PFSK-1 (cell line): ENCODE measurements around the gene ACTR1A.

ENCODE experiments used
- FOXP2 ChIP-seq: optimal IDR thresholded peaks from 2 replicates; pipeline ENCODE3; 2011; ENCODE audit warnings: borderline replicate concordance, control low read depth, inconsistent platforms; ENCODE audit not compliant: insufficient read depth; ENCODE audit errors: extremely low read length, extremely low read depth
- POLR2AphosphoS5 ChIP-seq: IDR thresholded peaks from 2 replicates; pipeline ENCODE4 v1.6.1; 2012; ENCODE audit warnings: low read depth, mild to moderate bottlenecking, control low read depth, low read length, moderate library complexity
- SIN3A ChIP-seq: IDR thresholded peaks from 2 replicates; pipeline ENCODE4 v1.6.1; 2012; ENCODE audit warnings: mild to moderate bottlenecking, low read length, moderate library complexity, borderline replicate concordance; ENCODE audit not compliant: insufficient read depth
- TAF1 ChIP-seq: IDR thresholded peaks from 2 replicates; pipeline ENCODE4 v1.6.1; 2012; ENCODE audit warnings: low read length, control low read depth, borderline replicate concordance; ENCODE audit not compliant: insufficient read depth
- TF ChIP-seq, protein P1 (sequence below), 2 experiments: IDR thresholded peaks; 2 replicates each; pipeline versions ENCODE4 v1.6.1 to v1.8.0; 2011 to 2012; ENCODE audit warnings: low read depth in 2 of 2, low read length in 2 of 2, control low read depth in 1 of 2, inconsistent platforms in 1 of 2, mild to moderate bottlenecking in 1 of 2, moderate library complexity in 1 of 2; ENCODE audit not compliant: insufficient read depth in 1 of 2

The ACTR1A gene

GRCh38 chr10:102467971-102468438 is 34.5 kb downstream of the ACTR1A start:
- TF ChIP-seq, protein P1, sequence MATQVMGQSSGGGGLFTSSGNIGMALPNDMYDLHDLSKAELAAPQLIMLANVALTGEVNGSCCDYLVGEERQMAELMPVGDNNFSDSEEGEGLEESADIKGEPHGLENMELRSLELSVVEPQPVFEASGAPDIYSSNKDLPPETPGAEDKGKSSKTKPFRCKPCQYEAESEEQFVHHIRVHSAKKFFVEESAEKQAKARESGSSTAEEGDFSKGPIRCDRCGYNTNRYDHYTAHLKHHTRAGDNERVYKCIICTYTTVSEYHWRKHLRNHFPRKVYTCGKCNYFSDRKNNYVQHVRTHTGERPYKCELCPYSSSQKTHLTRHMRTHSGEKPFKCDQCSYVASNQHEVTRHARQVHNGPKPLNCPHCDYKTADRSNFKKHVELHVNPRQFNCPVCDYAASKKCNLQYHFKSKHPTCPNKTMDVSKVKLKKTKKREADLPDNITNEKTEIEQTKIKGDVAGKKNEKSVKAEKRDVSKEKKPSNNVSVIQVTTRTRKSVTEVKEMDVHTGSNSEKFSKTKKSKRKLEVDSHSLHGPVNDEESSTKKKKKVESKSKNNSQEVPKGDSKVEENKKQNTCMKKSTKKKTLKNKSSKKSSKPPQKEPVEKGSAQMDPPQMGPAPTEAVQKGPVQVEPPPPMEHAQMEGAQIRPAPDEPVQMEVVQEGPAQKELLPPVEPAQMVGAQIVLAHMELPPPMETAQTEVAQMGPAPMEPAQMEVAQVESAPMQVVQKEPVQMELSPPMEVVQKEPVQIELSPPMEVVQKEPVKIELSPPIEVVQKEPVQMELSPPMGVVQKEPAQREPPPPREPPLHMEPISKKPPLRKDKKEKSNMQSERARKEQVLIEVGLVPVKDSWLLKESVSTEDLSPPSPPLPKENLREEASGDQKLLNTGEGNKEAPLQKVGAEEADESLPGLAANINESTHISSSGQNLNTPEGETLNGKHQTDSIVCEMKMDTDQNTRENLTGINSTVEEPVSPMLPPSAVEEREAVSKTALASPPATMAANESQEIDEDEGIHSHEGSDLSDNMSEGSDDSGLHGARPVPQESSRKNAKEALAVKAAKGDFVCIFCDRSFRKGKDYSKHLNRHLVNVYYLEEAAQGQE (IDR thresholded peaks at IDR 0.05; ENCODE audit: insufficient read depth in 1 of 2, low read depth in 2 of 2, low read length in 2 of 2), result no peak
- TF ChIP-seq TAF1 (no peak), SIN3A (no peak), POLR2AphosphoS5 (no peak), FOXP2 (no peak)

DNA sequence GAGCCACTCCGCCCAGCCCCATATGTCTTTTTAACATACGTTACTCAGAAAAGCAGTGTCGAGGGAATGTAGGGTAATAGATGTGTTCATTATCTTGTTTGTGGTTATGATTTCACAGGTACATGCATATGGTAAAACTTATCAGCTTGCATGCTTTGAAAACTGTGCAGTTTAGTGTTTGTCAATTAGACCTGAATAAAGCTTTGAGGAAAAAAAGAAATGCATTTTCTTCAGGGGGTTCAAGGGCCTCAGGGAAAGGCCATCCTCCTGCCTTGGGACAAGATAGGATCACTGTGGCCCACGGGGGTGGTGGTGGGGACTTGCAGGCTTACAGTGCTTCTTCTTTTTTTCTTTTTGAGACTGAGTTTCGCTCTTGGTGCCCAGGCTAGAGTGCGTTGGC is 35.2 kb downstream of the ACTR1A start:
- TF ChIP-seq, protein P1 (IDR thresholded peaks at IDR 0.05; ENCODE audit: insufficient read depth in 1 of 2, low read depth in 2 of 2, low read length in 2 of 2), result no peak
- TF ChIP-seq TAF1 (no peak), SIN3A (no peak), FOXP2 (no peak), POLR2AphosphoS5 (no peak)

GRCh38 chr10:102465466-102465865 is 37.0 kb downstream of the ACTR1A start:
- TF ChIP-seq, protein P1 (IDR thresholded peaks at IDR 0.05; ENCODE audit: insufficient read depth in 1 of 2, low read depth in 2 of 2, low read length in 2 of 2), result no peak

- TF ChIP-seq FOXP2, result no peak
- TF ChIP-seq TAF1, result no peak
- TF ChIP-seq POLR2AphosphoS5, result no peak
- TF ChIP-seq, protein P1 (IDR thresholded peaks at IDR 0.05; ENCODE audit: insufficient read depth in 1 of 2, low read depth in 2 of 2, low read length in 2 of 2), result no peak
- no peak for TF ChIP-seq SIN3A
Observed at GRCh38 chr10:102463983-102464382, 38.5 kb downstream of the ACTR1A start.

GRCh38 chr10:102462512-102463054 is 39.9 kb downstream of the ACTR1A start:
- TF ChIP-seq POLR2AphosphoS5, result no peak
- TF ChIP-seq SIN3A, result no peak
- TF ChIP-seq, protein P1 (IDR thresholded peaks at IDR 0.05; ENCODE audit: insufficient read depth in 1 of 2, low read depth in 2 of 2, low read length in 2 of 2), result no peak
- no peak for TF ChIP-seq FOXP2
- TF ChIP-seq TAF1, result no peak
